Brain microvascular endothelial cell (primary cell): ENCODE results near the gene RBMS3.

Experiments used
- DNase-seq: peaks from one replicate; pipeline ENCODE4 v3.0.0-alpha.2; 2020
- H3K27ac ChIP-seq: fragments of 250-450 bp; sonication (Bioruptor Pico); 2 replicates; pipeline ENCODE4 v1.5.1; 2020; ENCODE audit warnings: mild to moderate bottlenecking, moderate library complexity
- H3K27me3 ChIP-seq: fragments of 250-450 bp; sonication (Bioruptor Pico); replicated peaks from 2 replicates; pipeline ENCODE4 v1.5.1; 2020; ENCODE audit warnings: mild to moderate bottlenecking
- H3K36me3 ChIP-seq: fragments of 250-450 bp; sonication (Bioruptor Pico); replicated peaks from 2 replicates; pipeline ENCODE4 v1.5.1; 2020; ENCODE audit warnings: mild to moderate bottlenecking
- H3K4me3 ChIP-seq: 2 replicates; pipeline ENCODE4 v1.5.1; 2011; ENCODE audit warnings: low read depth, mild to moderate bottlenecking, control low read depth, low read length, moderate library complexity
- in situ Hi-C: cut with HindIII; loops from 2 replicates; pipeline ENCODE4 v1.10.0; 2017; ENCODE audit warnings: low sequenced_read_pairs, low pct_ligation_motif_present
- TF ChIP-seq, protein P1 (sequence below): IDR thresholded peaks from 2 replicates; pipeline ENCODE4 v1.5.1; 2011; ENCODE audit warnings: low read depth, mild to moderate bottlenecking, moderate library complexity, low read length, control low read depth, inconsistent platforms; ENCODE audit errors: missing control alignments

The RBMS3 gene

DNA sequence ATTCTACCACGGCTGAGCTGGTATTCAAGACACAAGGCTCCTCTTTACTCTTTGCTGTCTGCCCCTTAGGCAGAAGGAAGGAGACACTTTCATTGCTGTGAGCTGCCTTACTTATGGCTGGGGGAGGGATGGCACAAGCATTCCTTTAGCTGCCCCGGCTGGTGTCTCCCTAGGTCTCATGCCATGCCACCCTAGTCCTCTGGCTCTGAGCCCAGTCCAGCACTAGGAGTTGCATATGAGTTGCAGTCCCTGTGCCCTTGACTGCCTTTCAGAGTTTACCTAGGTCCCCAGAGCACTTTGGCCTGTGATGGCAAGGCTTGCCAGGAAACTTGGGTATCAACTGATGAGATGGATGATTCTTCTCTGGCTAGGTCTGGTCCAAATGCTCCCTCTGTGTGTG lies 296.4 kb downstream of the RBMS3 start:
- in situ Hi-C loops: no loop called here
- Histone ChIP-seq H3K4me3 (no peak overlapping the region), H3K27me3 (no peaks in the 10 kb centered on the region), H3K27ac (no peak overlapping the region), H3K36me3 (no peaks in the 10 kb centered on the region)
- no peak for DNase-seq
- TF ChIP-seq, protein P1, sequence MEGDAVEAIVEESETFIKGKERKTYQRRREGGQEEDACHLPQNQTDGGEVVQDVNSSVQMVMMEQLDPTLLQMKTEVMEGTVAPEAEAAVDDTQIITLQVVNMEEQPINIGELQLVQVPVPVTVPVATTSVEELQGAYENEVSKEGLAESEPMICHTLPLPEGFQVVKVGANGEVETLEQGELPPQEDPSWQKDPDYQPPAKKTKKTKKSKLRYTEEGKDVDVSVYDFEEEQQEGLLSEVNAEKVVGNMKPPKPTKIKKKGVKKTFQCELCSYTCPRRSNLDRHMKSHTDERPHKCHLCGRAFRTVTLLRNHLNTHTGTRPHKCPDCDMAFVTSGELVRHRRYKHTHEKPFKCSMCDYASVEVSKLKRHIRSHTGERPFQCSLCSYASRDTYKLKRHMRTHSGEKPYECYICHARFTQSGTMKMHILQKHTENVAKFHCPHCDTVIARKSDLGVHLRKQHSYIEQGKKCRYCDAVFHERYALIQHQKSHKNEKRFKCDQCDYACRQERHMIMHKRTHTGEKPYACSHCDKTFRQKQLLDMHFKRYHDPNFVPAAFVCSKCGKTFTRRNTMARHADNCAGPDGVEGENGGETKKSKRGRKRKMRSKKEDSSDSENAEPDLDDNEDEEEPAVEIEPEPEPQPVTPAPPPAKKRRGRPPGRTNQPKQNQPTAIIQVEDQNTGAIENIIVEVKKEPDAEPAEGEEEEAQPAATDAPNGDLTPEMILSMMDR: no peak

DNA sequence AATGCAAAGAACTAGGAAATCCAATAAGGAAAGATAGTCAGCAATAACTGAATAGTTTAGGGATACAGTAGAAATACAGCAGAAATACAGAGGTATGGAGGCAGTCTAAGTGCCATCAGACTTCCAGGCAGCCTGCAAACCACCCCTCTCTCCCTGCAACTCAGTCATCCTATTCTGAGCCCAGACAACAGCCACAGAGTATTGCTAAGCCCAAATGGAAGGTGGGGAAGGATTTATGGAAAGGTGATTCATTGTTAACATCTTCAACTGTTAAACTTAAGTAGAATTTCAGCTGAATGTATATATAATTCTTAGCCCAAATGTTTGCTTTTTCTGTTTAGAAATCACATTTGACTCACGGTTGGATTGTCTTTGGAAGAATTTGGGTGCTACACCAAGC lies 300.4 kb downstream of the RBMS3 start:
- TF ChIP-seq, protein P1: no peak
- H3K27ac ChIP-seq: no peak overlapping the region
- in situ Hi-C loops: no loop called here
- H3K36me3 ChIP-seq: no peaks in the 10 kb centered on the region
- no peak overlapping the region for H3K4me3 ChIP-seq
- no peak for DNase-seq
- H3K27me3 ChIP-seq: no peaks in the 10 kb centered on the region

GRCh38 chr3:29582273-29582672 lies 301.4 kb downstream of the RBMS3 start:
- in situ Hi-C loops: no loop called here
- H3K36me3 ChIP-seq: no peaks in the 10 kb centered on the region

GRCh38 chr3:29583861-29584260 lies 303.0 kb downstream of the RBMS3 start:
- H3K27ac ChIP-seq: no peak overlapping the region
- in situ Hi-C loops: no loop called here
- no peak overlapping the region for H3K4me3 ChIP-seq
- H3K36me3 ChIP-seq: no peaks in the 10 kb centered on the region
- no peaks in the 10 kb centered on the region for H3K27me3 ChIP-seq
- no peak for DNase-seq
- TF ChIP-seq, protein P1: no peak

More at GRCh38 chr3:29582273-29582672, 301.4 kb downstream of the RBMS3 start:
- Histone ChIP-seq H3K27me3 (no peaks in the 10 kb centered on the region), H3K4me3 (no peak overlapping the region), H3K27ac (no peak overlapping the region)
- no peak for DNase-seq
- TF ChIP-seq, protein P1: no peak

- no peak overlapping the region for H3K4me3 ChIP-seq
- no peak overlapping the region for H3K27ac ChIP-seq
- in situ Hi-C loops: no loop called here
- TF ChIP-seq, protein P1: no peak
- no peaks in the 10 kb centered on the region for H3K36me3 ChIP-seq
- DNase-seq: no peak
- no peaks in the 10 kb centered on the region for H3K27me3 ChIP-seq
Measured at GRCh38 chr3:29585368-29585767, 304.5 kb downstream of the RBMS3 start.

DNA sequence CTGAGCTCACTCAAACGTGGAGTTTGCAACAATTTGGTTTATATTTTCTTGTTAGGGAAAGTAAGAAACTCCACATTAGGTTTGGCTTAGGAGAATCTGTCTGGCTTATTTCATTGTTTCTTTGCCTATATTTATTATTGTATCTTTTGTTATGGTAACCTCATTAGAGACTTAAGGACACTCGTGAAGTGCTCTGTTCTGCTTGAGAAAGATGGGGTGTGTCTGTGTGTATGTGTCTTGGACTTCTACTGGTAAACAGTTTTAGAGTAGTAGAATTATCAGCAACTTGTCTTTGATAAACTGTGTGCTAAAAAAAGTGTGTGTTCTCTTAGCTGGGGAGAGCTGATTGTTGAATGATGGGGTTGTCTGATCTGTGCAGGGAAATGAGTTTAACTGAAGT lies 306.5 kb downstream of the RBMS3 start:
- TF ChIP-seq, protein P1: no peak
- Histone ChIP-seq H3K36me3 (no peaks in the 10 kb centered on the region), H3K27me3 (no peaks in the 10 kb centered on the region), H3K4me3 (no peak overlapping the region), H3K27ac (no peak overlapping the region)
- DNase-seq: no peak
- in situ Hi-C loops: no loop called here
